GM19452 (cell line): Measurements from ENCODE around the gene RNF223.

Source experiments
- ATAC-seq: cut with Tn5 transposase; IDR thresholded peaks from one replicate; pipeline ENCODE4 v1.9.1; 2021; ENCODE audit not compliant: unreplicated experiment

The RNF223 gene

DNA sequence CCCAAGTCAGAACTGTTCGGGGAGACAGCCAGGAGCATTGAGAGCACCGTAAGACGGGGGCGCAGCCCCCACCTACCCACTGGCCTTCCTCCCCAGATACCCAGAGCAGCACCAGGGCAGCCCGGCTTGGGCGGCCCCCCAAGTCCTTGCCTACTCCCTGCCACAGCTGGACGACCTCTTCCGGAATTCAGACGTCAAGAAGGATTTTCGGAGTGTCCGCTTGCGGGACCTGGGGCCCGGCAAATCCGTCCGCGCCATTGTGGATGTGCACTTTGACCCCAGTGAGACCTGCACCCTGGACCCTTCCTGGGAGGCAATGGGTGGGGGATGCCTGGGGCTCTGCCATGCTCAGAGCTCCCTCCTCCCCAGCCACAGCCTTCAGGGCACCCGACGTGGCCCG is 26.7 kb downstream of the RNF223 start:
- no peak for ATAC-seq

- ATAC-seq = no peak
Observed at GRCh38 chr1:1046767-1047166, 27.3 kb downstream of the RNF223 start.

DNA sequence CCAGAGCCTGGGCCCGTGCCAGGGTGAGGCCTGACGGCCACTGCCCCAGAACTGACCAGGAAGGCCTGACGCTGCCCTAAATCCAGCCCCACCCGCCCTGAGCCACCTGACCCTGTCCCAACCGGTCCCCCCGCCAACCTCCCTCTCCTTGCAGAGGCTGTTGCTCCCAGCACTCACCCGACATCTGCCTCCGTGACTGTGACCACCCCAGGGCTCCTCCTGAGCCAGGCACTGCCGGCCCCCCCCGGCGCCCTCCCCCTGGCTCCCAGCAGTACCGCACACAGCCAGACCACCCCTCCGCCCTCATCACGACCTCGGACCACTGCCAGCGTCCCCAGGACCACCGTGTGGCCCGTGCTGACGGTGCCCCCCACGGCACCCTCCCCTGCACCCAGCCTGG is 27.9 kb downstream of the RNF223 start:
- ATAC-seq = no peak

GRCh38 chr1:1045129-1045528 is 29.0 kb downstream of the RNF223 start:
- ATAC-seq = no peak

GRCh38 chr1:1044455-1045078 is 29.5 kb downstream of the RNF223 start:
- no peak for ATAC-seq

DNA sequence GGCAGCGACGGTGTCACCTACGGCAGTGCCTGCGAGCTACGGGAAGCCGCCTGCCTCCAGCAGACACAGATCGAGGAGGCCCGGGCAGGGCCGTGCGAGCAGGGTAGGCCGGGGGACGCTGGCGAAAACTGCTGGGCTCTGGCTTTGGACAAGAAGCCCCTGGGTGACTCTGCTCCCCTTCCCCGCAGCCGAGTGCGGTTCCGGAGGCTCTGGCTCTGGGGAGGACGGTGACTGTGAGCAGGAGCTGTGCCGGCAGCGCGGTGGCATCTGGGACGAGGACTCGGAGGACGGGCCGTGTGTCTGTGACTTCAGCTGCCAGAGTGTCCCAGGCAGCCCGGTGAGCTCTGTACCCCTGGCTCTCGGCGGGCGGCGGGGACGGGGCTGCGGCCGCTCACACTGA is 30.2 kb downstream of the RNF223 start:
- no peak for ATAC-seq

DNA sequence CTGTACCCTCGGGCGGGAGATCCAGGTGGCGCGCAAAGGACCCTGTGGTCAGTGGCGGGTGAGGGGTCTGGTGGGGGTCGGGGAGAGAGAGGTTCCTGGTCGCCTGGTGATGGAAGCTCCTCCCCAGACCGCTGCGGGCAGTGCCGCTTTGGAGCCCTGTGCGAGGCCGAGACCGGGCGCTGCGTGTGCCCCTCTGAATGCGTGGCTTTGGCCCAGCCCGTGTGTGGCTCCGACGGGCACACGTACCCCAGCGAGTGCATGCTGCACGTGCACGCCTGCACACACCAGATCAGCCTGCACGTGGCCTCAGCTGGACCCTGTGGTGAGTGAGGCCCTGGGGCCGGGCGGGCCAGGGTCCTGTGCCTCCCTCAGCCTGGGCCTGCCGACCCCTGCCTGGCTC is 30.7 kb downstream of the RNF223 start:
- ATAC-seq = no peak

DNA sequence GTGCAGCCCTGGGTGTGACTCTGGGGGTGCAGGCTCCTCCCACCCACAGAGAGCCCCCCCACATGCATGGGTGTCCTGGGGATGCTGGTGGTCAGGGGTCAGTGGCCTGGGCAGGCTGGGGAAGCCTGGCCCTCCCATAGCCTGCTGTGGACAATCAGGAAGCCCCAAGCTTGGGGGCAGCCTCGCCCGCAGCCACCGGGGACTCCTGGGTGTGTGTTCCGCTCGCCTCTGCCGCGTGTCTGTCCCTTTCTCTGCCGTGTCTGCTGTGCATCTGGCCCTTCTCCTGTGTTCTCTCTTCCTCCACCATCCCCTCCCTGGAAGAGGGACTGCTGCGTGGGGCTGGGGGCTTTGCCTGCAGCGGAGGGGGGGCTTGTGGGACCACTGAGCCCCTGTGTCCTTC is 31.3 kb downstream of the RNF223 start:
- ATAC-seq = no peak

- no peak for ATAC-seq
Observed at GRCh38 chr1:1041873-1042272, 32.2 kb downstream of the RNF223 start.

- ATAC-seq = no peak
Observed at GRCh38 chr1:1041092-1041523, 33.0 kb downstream of the RNF223 start.

GRCh38 chr1:1040004-1040991 is 33.8 kb downstream of the RNF223 start:
- ATAC-seq = no peak

- no peak for ATAC-seq
Observed at GRCh38 chr1:1039145-1039910, 34.8 kb downstream of the RNF223 start.

- ATAC-seq = no peak
Observed at GRCh38 chr1:1038694-1039093, 35.4 kb downstream of the RNF223 start.

- ATAC-seq = no peak
Observed at GRCh38 chr1:1037366-1038327, 36.5 kb downstream of the RNF223 start.

DNA sequence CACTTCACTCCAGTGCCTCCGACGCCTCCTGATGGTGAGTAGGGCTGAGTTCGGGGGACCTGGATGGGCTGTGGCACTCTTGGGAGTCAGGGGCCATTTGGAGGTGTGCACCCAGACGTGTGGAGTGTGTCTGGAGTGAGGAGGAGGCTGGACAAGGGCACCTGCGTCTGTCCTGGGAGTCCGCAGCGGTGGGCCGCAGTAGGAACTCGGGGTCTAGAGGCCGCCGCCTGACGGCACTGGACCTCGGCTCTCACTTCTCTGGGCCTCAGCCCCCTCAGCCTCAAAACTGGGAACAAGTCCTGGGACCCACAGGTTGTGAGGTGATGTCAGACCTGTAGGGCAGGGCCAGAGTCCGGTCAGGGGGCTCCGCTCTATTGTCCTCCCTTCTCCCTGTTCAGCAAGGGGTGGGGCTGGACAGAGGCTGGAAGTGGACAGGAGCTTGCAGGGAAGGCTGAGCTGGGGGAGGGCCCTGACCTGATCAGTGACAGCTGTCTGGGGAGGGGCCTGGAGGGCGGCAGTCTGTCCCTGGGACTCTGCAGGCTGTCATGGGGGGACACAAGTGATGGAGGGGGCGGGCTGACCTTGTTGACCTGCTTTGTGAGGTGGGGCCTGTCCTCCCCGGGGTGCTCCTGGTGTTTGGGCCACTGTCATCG is 38.7 kb downstream of the RNF223 start:
- ATAC-seq = no peak

DNA sequence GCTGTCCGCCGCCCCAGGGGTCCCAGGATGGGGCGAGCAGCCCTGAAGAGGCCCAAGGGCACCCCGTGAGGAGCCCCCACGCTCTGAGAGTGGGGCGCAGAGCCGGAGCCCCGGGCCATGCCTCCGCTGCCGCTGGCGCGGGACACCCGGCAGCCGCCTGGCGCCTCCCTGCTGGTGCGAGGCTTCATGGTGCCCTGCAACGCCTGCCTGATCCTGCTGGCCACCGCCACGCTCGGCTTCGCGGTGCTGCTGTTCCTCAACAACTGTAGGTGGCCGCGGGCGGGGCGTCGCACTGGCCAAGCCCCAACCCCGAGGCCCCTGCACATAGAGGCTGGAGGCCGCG is 39.7 kb downstream of the RNF223 start:
- ATAC-seq = no peak

- ATAC-seq = no peak
Observed at GRCh38 chr1:1033731-1034438, 40.2 kb downstream of the RNF223 start.

DNA sequence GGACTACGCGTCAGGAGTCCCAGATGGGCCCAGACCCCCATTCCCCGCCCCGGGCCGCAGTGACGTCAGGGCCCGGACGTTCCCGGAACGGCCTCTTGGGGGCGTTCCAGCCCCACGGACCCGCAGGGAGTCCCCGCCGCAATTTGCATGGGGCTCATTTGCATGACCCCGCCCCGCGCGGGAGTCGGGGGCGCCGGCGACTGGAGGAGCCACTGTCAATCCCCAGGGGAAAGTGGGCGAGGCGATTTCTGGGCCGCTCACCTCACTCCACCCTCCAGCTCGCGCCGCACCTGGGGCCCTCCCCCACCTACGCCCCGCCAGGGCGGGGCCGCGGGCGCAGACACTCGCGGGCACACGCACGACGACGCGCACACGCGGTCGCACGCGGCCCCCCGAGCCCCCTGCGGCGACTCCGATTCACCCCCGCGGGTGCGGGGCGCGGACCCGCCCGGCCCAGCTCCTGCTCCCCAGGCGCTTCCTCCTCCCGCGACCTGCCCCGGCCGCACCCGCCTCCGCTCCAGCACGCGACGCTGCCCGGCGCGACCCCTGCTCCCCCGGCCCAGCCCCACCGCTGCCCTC is 41.0 kb downstream of the RNF223 start:
- ATAC-seq = peak; percentile 77

DNA sequence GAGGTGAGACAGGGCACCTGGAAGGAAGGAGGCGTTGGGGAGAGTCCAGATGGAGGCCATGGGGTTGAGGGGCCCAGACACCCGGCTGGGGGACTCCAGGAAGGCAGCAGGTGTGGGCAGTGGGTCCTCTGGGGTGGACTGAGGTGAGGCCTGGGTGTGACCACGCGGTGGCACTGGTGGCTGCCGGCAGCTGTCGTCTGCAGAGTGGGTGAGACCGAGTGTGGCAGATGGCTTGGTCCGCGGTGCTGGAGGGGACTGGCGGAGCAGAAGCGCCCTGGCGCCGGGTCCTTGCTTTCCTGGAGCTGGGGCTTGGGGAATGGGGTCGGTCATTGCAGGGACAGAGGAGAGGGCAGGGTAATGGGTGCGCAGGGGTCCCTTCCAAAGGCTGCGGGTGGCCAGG is 41.7 kb downstream of the RNF223 start:
- no peak for ATAC-seq
